Keratinocyte (primary cell): ENCODE data around the gene MAGED2. TPM values are rescaled to one million over a fixed set of nuclear protein-coding genes. Genes with fewer than 3 reads are reported as not detected.

Experiments used
- DNase-seq: peaks from one replicate; pipeline ENCODE4 v3.0.0-alpha.2; 2011; ENCODE audit warnings: low read depth, missing footprints, low spot score
- FAIRE-seq: peaks from 2 replicates; lab custom pipeline; 2011; peaks lifted over from hg19 to GRCh38; lab: Jason Lieb, UNC
- H2AFZ ChIP-seq: 2 replicates; pipeline ENCODE4 v1.6.0; 2012; ENCODE audit warnings: low read length, control low read depth, inconsistent platforms; ENCODE audit not compliant: control insufficient read depth
- H3K27ac ChIP-seq: 2 replicates; pipeline ENCODE4 v1.5.1; 2011; ENCODE audit warnings: low read length; ENCODE audit not compliant: control insufficient read depth, insufficient read depth
- H3K27me3 ChIP-seq: 3 replicates; pipeline ENCODE4 v1.6.0; 2011; ENCODE audit warnings: low read length; ENCODE audit not compliant: control insufficient read depth, insufficient read depth; ENCODE audit errors: extremely low read depth
- H3K36me3 ChIP-seq, 2 experiments: 2 replicates in 1 of 2; 3 replicates in 1 of 2; pipeline ENCODE4 v1.5.1; 2011; ENCODE audit warnings: low read length in 2 of 2, mild to moderate bottlenecking in 1 of 2; ENCODE audit not compliant: control insufficient read depth in 2 of 2, insufficient read depth in 2 of 2; ENCODE audit errors: extremely low read depth in 1 of 2
- H3K4me1 ChIP-seq: 3 replicates; pipeline ENCODE4 v1.5.1; 2011; ENCODE audit warnings: low read length; ENCODE audit not compliant: control insufficient read depth, insufficient read depth; ENCODE audit errors: extremely low read depth
- H3K4me2 ChIP-seq: 3 replicates; pipeline ENCODE4 v1.6.0; 2011; ENCODE audit warnings: low read depth, low read length; ENCODE audit not compliant: control insufficient read depth, insufficient read depth; ENCODE audit errors: extremely low read depth
- H3K4me3 ChIP-seq, 3 experiments: fragments of 200-600 bp in 1 of 3; sonication (generic) in 1 of 3; 2 replicates in 2 of 3; 3 replicates in 1 of 3; pipeline ENCODE4 v1.5.1; 2011 to 2016; ENCODE audit warnings: low read length in 3 of 3, mild to moderate bottlenecking in 3 of 3, control low read depth in 2 of 3, inconsistent platforms in 1 of 3, low read depth in 1 of 3, mixed read lengths in 1 of 3, mixed run types in 1 of 3, moderate library complexity in 1 of 3; ENCODE audit not compliant: control insufficient read depth in 2 of 3, insufficient read depth in 2 of 3; ENCODE audit errors: extremely low read depth in 1 of 3
- H3K79me2 ChIP-seq: 2 replicates; pipeline ENCODE4 v1.6.0; 2012; ENCODE audit warnings: low read length; ENCODE audit not compliant: control insufficient read depth, insufficient read depth
- H3K9ac ChIP-seq: 3 replicates; pipeline ENCODE4 v1.6.0; 2011; ENCODE audit warnings: low read length; ENCODE audit not compliant: control insufficient read depth, insufficient read depth; ENCODE audit errors: extremely low read depth
- H3K9me1 ChIP-seq: 3 replicates; pipeline ENCODE4 v1.6.0; 2011; ENCODE audit warnings: low read length; ENCODE audit not compliant: control insufficient read depth, insufficient read depth; ENCODE audit errors: extremely low read depth
- H3K9me3 ChIP-seq: 2 replicates; pipeline ENCODE4 v1.5.1; 2012; ENCODE audit warnings: low read depth, low read length; ENCODE audit not compliant: control insufficient read depth
- H4K20me1 ChIP-seq: 3 replicates; pipeline ENCODE4 v1.6.0; 2011; ENCODE audit warnings: low read length; ENCODE audit not compliant: control insufficient read depth, insufficient read depth; ENCODE audit errors: extremely low read depth
- EZH2 ChIP-seq: IDR thresholded peaks from one replicate; pipeline ENCODE4 v1.6.1; 2012; ENCODE audit warnings: inconsistent platforms, mild to moderate bottlenecking, low read length, moderate library complexity
- dilution Hi-C: fragments of 300-500 bp; cut with MboI; formaldehyde crosslinking; loops from one replicate; pipeline ENCODE4 v1.7.0; 2020; ENCODE audit warnings: low sequenced_read_pairs; ENCODE audit not compliant: extremely low pct_ligation_motif_present
- polyA plus RNA-seq, 5 experiments: library from polyadenylated mRNA; depleted of rRNA in 3 of 5; stranded (reverse) in 3 of 5; stranded (forward) in 1 of 5; unstranded in 1 of 5; fragments of >200 nt; gene quantifications; 1 replicate in 1 of 5; 2 replicates in 3 of 5; 3 replicates in 1 of 5; pipeline versions ENCODE4 v1.2.1 to v1.2.3, GENCODE V29; 2011 to 2012; ENCODE audit warnings: missing spikeins in 2 of 5, low read depth in 1 of 5, low replicate concordance in 1 of 5
- TF ChIP-seq, protein P1 (sequence below), 3 experiments: IDR thresholded peaks in 1 of 3; conservative IDR thresholded peaks in 1 of 3; optimal IDR thresholded peaks in 1 of 3; 2 replicates in 2 of 3; 3 replicates in 1 of 3; pipeline versions ENCODE3 to v1.5.1; 2011; ENCODE audit warnings: low read length in 3 of 3, mild to moderate bottlenecking in 3 of 3, moderate library complexity in 2 of 3, control low read depth in 1 of 3, inconsistent platforms in 1 of 3; ENCODE audit not compliant: insufficient read depth in 2 of 3; ENCODE audit errors: extremely low read depth in 1 of 3

The MAGED2 gene
- polyA plus RNA-seq, 1 donor (not counting 4 experiments of a cell fraction or from before 2014, with no cell fraction given): 77.5 TPM

DNA sequence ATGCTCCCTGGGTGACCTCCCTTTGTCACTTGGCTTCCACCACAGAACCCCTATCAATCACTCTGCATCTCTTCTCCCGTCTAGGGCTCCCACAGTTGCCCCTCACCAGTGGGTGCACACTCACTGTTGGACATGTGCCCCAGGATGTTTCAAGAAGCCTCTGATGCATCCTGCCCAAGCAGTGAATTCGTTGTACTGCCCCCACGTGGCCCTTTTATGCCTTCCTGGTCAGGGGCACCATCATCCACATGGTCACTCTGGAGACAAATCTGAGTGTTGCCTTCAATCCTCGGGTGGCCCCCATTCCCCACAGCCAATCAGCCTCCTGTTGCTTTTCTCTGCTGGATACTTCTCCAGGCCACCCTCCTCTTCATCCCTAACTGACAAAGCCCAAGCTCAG, 21.6 kb upstream of the MAGED2 start:
- DNase-seq: no peak
- H3K4me1 ChIP-seq: no peaks in the 10 kb centered on the region
- H3K9ac ChIP-seq: no peak overlapping the region
- H4K20me1 ChIP-seq: no peaks in the 10 kb centered on the region
- no peaks in the 10 kb centered on the region for H3K9me1 ChIP-seq
- dilution Hi-C loops: no loop called here
- no peaks in the 10 kb centered on the region for H3K9me3 ChIP-seq
- H3K27ac ChIP-seq: no peak overlapping the region
- no peak for TF ChIP-seq EZH2
- TF ChIP-seq, protein P1, sequence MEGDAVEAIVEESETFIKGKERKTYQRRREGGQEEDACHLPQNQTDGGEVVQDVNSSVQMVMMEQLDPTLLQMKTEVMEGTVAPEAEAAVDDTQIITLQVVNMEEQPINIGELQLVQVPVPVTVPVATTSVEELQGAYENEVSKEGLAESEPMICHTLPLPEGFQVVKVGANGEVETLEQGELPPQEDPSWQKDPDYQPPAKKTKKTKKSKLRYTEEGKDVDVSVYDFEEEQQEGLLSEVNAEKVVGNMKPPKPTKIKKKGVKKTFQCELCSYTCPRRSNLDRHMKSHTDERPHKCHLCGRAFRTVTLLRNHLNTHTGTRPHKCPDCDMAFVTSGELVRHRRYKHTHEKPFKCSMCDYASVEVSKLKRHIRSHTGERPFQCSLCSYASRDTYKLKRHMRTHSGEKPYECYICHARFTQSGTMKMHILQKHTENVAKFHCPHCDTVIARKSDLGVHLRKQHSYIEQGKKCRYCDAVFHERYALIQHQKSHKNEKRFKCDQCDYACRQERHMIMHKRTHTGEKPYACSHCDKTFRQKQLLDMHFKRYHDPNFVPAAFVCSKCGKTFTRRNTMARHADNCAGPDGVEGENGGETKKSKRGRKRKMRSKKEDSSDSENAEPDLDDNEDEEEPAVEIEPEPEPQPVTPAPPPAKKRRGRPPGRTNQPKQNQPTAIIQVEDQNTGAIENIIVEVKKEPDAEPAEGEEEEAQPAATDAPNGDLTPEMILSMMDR (optimal IDR thresholded peaks at IDR 0.05 in 1 of 3, IDR thresholded peaks at IDR 0.05 in 1 of 3, conservative IDR thresholded peaks at IDR 0.05 in 1 of 3; ENCODE audit: extremely low read depth in 1 of 3, insufficient read depth in 2 of 3, low read length in 3 of 3): peak; percentile 22 to 46 (median 32)
- FAIRE-seq: no peak
- no peak overlapping the region for H3K4me3 ChIP-seq
- H2AFZ ChIP-seq: no peak overlapping the region
- H3K79me2 ChIP-seq: no peaks in the 10 kb centered on the region
- H3K4me2 ChIP-seq: no peak overlapping the region
- no peaks in the 10 kb centered on the region for H3K36me3 ChIP-seq
- no peaks in the 10 kb centered on the region for H3K27me3 ChIP-seq

DNA sequence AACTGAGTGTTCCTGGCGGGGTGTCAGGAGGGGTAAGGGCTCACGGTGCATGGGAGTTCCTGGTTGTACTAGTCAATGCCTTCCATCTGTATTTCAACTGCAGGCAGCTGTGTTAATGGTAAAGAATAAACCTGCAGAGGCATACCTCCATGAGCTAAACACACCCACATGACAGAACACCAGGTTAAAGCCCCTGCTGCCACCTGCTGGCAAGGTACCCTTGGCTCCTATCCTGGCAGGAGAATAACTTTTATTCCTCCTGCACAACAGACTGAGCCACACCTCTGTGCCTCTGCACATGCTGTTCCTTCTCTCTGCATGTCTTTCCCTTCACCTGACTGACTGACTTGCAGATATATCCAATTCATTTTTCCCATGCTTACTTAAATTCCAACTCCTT, 20.6 kb upstream of the MAGED2 start:
- Histone ChIP-seq H3K27me3 (no peaks in the 10 kb centered on the region), H2AFZ (no peak overlapping the region), H3K4me2 (no peak overlapping the region), H3K9me1 (no peaks in the 10 kb centered on the region), H3K27ac (no peak overlapping the region), H3K79me2 (no peaks in the 10 kb centered on the region), H3K9ac (no peak overlapping the region), H3K9me3 (no peaks in the 10 kb centered on the region), H3K36me3 (no peaks in the 10 kb centered on the region), H3K4me3 (no peak overlapping the region), H3K4me1 (no peaks in the 10 kb centered on the region), H4K20me1 (no peaks in the 10 kb centered on the region)
- dilution Hi-C loops: no loop called here
- TF ChIP-seq, protein P1 (optimal IDR thresholded peaks at IDR 0.05 in 1 of 3, IDR thresholded peaks at IDR 0.05 in 1 of 3, conservative IDR thresholded peaks at IDR 0.05 in 1 of 3; ENCODE audit: extremely low read depth in 1 of 3, insufficient read depth in 2 of 3, low read length in 3 of 3): peak; percentile 38 to 71 (median 45)
- no peak for TF ChIP-seq EZH2
- DNase-seq: no peak
- FAIRE-seq: no peak
